ENCODE results near the gene STXBP5L.

DNA sequence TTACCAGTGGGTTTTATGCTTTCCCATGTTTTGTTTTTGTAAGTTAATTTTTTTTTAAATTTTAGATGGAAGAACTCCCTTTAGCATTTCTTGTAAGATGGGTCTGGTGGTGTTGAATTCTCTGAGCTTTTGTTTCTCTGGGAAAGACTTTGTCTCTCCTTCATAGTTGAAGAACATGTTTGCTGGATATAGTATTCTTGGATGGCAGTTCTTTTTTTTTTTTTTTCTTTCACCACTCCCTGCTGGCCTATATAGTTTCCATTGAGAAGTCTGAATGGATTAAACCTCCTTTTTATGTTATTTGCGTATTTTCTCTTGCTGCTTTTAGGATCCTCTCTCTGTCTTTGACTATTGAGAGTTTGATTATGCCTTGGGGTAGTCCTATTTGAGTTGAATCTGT, 18.1 kb downstream of the STXBP5L start:
- TF ChIP-seq, protein P1, sequence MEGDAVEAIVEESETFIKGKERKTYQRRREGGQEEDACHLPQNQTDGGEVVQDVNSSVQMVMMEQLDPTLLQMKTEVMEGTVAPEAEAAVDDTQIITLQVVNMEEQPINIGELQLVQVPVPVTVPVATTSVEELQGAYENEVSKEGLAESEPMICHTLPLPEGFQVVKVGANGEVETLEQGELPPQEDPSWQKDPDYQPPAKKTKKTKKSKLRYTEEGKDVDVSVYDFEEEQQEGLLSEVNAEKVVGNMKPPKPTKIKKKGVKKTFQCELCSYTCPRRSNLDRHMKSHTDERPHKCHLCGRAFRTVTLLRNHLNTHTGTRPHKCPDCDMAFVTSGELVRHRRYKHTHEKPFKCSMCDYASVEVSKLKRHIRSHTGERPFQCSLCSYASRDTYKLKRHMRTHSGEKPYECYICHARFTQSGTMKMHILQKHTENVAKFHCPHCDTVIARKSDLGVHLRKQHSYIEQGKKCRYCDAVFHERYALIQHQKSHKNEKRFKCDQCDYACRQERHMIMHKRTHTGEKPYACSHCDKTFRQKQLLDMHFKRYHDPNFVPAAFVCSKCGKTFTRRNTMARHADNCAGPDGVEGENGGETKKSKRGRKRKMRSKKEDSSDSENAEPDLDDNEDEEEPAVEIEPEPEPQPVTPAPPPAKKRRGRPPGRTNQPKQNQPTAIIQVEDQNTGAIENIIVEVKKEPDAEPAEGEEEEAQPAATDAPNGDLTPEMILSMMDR (IDR thresholded peaks at IDR 0.05; ENCODE audit: low read length), result no peak
- TF ChIP-seq EZH2 (IDR thresholded peaks at IDR 0.05; ENCODE audit: borderline replicate concordance, low read length), result no peak
